Muscle of arm (tissue), 12 donors: ENCODE results near the gene BMP7. TPM values are rescaled to one million over a fixed set of nuclear protein-coding genes. Genes with fewer than 3 reads are reported as not detected.
"Not testable (repeated sequence)": the region's sequence is repeated elsewhere in the genome, so short reads cannot be mapped to it uniquely, and the experiment has no call there.

Experiments used
- DNase-seq: peaks from one replicate; pipeline ENCODE4 v3.0.0-alpha.2; 2013
- polyA plus RNA-seq, 12 donors: library from polyadenylated mRNA; unstranded; fragments of 120-200 nt; gene quantifications; one replicate each; pipeline ENCODE4 v1.2.1, GENCODE V29; 2013; ENCODE audit not compliant: insufficient read length in 12 of 12

Gene BMP7
- polyA plus RNA-seq, 12 donors, result 3.3 to 27.2 (median 5.0) TPM; not detected in 1

DNA sequence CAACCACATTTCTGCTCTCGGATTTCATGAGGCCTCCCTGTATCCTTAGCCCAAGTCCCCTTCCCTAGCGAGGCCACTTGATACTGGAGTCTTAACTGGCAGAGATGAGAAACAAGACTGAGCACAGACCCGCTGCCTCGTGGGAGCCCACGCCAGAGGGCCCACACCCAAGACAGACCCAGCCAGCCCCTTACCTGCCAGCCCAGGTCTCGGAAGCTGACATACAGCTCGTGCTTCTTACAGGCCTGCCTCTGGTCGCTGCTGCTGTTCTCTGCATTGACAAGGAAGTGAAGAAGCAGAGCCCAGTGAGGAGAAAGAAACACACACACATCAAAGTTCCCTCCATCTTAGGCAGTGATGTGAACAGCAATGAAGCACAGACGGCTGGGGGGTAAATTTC is 91.7 kb downstream of the BMP7 start:
- DNase-seq, result no peak

- no peak for DNase-seq
These were observed 92.5 kb downstream of the BMP7 start for GRCh38 chr20:57173986-57174385.

GRCh38 chr20:57173041-57173440 is 93.4 kb downstream of the BMP7 start:
- DNase-seq, result no peak

- DNase-seq, result no peak
These were observed 96.1 kb downstream of the BMP7 start for GRCh38 chr20:57170343-57170742.

- DNase-seq, result no peak
These were observed 97.3 kb downstream of the BMP7 start for GRCh38 chr20:57169162-57169561.

GRCh38 chr20:57167971-57168701 is 98.3 kb downstream of the BMP7 start:
- peak; percentile 69 for DNase-seq

DNA sequence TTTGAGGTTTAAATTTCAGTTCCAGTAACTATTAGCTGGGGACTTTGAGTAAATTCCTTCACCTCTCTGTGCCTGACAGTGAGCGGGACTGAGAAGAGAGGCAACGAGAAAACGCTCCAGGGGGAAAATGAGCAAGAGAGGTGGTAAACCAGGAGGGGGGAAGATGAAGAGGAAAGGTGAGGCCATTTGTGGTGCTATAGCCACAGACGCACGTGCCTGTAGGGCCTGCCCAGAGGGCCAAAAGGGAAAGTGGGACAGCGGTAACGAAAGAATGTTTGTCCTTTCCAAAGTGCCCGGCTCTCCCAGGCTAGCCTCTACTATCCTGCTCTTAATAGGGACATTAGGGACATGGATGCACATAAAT is 99.2 kb downstream of the BMP7 start:
- no peak for DNase-seq

DNA sequence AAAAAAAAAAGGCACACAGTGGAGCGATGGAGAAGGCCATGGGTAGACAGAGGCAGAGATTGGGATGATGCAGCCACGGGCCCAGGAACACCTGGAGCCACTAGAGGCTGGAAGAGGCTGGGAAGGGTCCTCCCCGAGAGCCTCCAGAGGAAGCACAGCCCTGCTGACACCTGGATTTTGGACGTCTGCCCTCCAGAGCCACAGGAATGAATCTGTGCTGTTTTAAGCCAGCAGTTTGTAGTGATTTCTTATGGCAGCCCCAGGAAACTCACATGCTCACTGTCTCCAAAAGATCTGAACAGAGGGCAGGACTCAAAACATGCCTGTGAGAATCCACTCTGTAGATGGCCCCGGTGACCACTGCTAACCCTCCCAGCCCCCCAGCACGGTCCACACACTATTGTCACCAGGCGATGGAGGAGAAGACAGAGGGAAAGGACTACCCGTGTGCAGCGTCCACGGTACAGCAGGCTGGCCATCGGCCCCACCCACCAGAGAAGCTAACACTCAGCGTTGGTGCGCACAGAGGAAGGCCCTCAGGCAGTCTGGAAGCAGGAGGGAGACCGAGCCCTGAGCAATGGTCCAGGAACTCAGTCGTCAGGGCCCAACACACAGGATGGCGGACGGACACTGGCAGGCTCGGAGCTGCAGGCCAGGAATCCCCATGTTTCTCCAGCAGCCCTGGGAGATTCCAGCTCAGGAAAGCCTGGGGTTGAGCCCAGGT is 99.7 kb downstream of the BMP7 start:
- no peak for DNase-seq

- DNase-seq, result no peak
These were observed 100.9 kb downstream of the BMP7 start for GRCh38 chr20:57165427-57166004.

DNA sequence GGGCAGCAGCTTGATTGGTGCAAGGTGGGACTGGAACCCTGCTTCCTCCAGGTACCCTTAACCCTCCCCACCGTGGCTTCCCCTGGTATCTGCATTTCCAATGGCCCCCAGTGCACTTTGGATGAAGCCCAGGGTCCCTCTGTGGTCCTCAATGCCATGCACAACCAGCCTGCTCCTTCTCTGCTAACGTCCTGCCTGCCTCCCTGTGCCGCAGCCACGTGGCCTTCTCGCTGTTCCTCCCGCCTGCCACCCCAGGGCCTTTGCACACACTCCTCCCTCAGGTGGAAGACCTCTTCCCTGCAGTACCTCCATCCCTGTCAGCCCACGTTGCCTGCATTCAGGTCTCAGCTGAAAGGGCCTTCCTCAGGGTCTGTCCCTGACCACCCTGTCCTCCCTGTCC is 101.6 kb downstream of the BMP7 start:
- no peak for DNase-seq

DNA sequence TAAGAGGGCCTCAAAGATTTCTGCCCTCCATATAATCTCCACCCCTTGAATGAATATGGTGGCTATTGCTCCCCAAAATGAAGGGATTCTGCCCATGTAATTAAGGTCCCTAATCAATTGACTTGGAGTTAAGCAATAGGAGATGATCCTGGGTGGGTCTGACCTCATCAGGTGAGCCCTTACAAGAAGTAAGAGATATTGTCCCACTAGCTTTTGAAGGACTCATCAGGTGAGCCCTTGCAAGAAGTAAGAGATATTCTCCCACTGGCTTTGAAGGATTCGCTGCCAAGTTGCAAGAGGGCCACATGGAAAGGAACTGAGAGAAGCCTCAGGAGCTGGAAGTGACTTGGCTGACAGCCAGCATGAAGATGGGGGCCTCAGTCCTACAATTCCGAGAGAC is 103.4 kb downstream of the BMP7 start:
- no peak for DNase-seq

DNA sequence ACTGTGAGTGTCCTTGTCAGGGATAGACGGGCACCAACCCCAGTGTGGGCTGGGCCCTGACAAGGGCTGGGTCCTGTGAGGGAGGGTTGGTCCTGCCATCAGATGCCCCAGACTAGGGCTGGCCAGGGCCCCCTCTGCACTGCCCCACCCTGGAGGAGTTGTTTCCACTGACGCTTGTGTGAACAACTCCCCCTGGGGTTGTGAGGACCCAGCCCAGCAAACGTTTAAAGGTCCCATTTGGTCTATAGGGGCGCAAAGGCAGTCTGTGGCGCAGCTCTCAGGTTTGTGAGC is 104.1 kb downstream of the BMP7 start:
- no peak for DNase-seq

- peak; percentile 39 for DNase-seq
These were observed 104.7 kb downstream of the BMP7 start for GRCh38 chr20:57161478-57162361.

DNA sequence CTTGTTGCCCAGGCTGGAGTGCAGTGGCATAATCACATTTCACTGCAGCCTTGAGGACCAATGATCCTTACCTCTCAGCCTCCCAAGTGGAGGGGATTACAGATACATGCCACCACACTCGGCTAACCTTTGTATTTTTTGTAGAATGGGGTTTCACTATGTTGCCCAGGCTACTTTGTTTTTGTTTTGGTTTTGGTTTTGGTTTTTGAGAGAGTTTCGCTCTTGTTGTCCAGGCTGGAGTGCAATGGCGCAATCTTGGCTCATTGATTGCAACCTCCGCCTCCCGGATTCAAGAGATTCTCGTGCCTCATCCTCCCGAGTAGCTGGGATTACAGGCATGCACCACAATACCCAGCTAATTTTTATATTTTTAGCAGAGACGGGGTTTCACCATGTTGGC is 105.5 kb downstream of the BMP7 start:
- no peak for DNase-seq

GRCh38 chr20:57159945-57160610 is 106.4 kb downstream of the BMP7 start:
- DNase-seq, result no peak

GRCh38 chr20:57159193-57159851 is 107.1 kb downstream of the BMP7 start:
- DNase-seq, result no peak

DNA sequence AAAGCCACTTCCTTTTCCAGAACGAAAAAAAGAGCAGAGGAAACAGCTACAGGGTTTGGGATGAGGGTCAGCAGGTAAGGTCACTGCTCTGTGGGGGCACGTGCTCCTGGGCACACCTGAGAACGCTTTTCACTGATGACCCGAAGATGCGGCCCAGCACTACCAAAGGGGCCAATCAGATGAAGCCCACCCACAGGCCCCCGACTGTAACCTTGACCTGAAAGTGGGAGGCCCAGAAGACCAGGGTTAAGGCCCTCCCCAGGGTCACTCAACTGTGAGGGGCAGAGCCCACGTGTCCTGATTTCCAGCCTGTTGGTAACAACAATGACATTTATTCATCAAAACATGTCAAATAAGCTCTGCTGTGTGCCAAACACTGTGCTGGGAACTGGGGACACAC is 108.0 kb downstream of the BMP7 start:
- DNase-seq, result no peak

DNA sequence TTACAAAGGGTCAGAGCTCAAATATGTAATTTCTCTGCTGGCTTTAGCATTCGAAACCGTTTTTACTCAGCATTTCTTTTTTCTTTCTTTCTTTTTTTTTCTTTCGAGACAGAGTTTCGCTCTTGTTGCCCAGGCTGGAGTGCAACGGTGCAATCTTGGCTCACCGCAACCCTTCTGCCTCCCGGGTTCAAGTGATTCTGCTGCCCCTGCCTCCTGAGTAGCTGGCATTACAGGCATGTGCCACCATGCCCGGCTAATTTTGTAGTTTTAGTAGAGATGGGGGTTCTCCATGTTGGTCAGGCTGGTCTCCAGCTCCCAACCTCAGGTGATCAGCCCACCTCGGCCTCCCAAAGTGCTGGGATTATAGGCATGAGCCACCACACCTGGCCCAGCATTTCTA is 108.7 kb downstream of the BMP7 start:
- not testable (repeated sequence) for DNase-seq

DNA sequence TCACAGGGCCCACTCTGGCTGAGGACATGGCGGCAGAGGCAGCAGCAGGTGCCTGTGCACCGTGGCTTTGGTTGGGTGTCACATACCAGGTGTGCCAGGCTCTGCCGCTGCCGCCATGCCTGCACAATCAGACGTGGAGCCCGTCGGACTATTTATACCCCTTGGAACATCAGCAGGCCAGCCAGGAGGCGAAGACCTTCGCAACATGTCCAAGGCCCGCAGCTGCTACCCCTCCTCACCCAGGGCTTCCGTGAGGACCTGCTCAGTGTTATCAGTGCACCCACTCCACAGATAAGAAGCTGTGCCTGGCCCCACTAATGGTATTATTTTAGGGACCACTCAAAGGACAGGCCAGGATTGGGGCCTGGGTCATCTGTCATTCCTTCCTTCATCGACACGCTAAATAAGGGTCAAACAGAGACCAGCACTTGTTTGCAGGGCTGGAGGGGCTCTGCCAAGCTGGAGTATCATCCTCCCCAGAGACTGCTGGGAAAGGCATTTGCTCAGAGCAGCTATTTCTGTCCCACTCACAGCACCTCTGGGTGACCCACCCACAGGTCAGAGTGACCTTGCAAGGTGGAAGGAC is 109.2 kb downstream of the BMP7 start:
- DNase-seq, result no peak

GRCh38 chr20:57156011-57156729 is 110.3 kb downstream of the BMP7 start:
- peak; percentile 25 for DNase-seq
